IPS-18c (cell line): Measurements from ENCODE around the gene GATA5.
"Not testable (repeated sequence)": the region's sequence is repeated elsewhere in the genome, so short reads cannot be mapped to it uniquely, and the experiment has no call there.

Experiments
- H3K4me3 ChIP-seq: 2 replicates; pipeline ENCODE4 v1.7.0; 2013; ENCODE audit warnings: low read depth, mild to moderate bottlenecking, low read length, moderate library complexity; ENCODE audit not compliant: insufficient read depth
- H3K9me3 ChIP-seq: one replicate; pipeline ENCODE4 v1.6.1; 2013; ENCODE audit warnings: mild to moderate bottlenecking, low read length, moderate library complexity; ENCODE audit not compliant: control insufficient read depth, insufficient read depth

The GATA5 gene

DNA sequence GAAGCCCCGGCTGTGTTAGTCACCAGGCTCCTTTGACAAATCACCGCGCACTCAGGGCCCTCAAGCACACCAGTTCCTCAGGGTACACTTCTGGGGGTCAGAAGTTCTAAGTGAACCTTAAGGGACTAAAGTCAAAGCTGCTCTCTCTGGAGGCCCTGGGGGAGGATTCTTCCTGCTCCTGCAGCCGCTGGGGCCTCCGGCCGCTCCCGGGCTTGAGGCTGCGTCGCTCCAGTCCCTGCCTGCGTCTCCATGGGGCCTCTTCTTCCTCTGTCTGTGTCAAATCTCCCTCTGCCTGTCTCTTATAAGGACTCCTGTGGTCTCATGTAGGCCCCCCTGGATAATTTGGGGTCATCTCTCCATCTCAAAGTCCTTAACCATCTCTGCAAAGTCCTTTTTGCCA is 18.1 kb upstream of the GATA5 start:
- Histone ChIP-seq H3K9me3 (peaks cover 2% of the 10 kb centered on the region), H3K4me3 (no peak overlapping the region)

DNA sequence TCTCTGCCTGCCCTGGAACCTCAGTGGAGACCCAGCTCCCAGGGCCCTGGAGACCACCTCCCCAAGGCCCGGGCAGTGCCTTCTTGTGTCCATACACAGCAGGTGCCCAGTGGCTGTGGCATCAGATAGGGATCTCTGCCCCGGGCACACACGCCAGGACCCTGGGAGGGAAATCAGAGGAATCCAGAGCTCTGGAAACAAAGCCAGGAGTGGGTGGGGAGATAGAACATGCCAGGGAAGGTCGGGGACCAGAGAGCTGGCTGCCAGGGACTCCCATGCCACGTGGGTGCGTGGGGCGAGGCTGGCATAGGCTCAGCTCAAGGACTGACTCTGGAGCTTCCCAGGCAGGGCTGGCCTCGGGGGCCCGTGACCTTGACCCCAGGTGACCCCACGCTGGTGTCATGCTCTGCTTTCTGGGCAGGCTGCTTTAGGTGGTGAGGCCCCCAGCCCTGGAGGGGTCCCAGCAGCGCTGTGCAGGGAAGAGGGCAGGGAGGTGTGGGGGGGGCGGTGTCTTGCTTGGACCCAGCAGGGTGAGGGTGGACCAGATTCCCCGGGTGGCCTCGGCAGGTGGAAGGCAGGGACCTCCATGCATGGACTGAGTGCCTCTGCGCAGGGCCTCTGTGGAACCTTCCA is 17.6 kb upstream of the GATA5 start:
- no peak overlapping the region for H3K4me3 ChIP-seq
- H3K9me3 ChIP-seq = peaks cover 2% of the 10 kb centered on the region

- H3K9me3 ChIP-seq = peaks cover 2% of the 10 kb centered on the region
- no peak overlapping the region for H3K4me3 ChIP-seq
Measured at GRCh38 chr20:62492711-62493110, 16.9 kb upstream of the GATA5 start.

DNA sequence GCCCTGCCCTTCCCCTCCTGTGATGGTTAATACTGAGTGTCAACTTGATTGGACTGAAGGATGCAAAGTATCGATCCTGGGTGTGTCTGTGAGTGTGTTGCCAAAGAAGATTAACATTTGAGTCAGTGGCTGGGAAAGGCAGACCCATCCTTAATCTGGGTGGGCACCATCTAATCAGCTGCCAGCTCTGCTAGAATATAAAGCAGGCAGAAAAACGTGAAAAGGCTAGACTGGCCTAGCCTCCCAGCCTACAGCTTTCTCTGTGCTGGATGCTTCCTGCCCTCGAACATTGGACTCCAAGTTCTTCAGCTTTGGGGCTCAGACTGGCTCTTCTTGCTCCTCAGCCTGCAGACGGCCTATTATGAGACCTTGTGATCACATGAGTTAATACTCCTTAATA is 15.0 kb upstream of the GATA5 start:
- not testable (repeated sequence) for H3K9me3 ChIP-seq, H3K4me3 ChIP-seq

- H3K9me3 ChIP-seq = peaks cover 2% of the 10 kb centered on the region
- no peak overlapping the region for H3K4me3 ChIP-seq
Measured at GRCh38 chr20:62489932-62490263, 14.1 kb upstream of the GATA5 start.

- Histone ChIP-seq H3K4me3 (no peak overlapping the region), H3K9me3 (no peaks in the 10 kb centered on the region)
Measured at GRCh38 chr20:62489186-62489931, 13.6 kb upstream of the GATA5 start.

DNA sequence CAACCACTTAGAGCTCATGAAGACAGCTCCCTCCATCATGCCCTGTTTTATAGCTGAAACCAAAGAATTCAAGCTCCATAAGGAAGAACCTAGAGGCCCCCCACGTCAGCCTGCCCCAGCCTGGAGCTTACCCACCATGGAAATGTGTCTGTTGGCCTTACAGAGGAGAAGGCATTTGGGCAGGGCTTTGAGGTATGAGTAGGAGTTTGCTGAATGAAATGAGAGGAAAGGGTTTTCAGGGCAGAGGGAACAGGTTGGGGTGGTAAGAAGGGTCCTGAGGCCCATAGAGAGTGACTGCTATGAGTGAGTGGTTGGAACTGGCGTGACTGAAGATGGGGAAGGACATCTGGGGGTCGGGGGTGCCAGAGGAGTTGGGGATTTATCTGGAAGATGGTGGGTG is 12.7 kb upstream of the GATA5 start:
- H3K4me3 ChIP-seq = no peak overlapping the region
- no peaks in the 10 kb centered on the region for H3K9me3 ChIP-seq

DNA sequence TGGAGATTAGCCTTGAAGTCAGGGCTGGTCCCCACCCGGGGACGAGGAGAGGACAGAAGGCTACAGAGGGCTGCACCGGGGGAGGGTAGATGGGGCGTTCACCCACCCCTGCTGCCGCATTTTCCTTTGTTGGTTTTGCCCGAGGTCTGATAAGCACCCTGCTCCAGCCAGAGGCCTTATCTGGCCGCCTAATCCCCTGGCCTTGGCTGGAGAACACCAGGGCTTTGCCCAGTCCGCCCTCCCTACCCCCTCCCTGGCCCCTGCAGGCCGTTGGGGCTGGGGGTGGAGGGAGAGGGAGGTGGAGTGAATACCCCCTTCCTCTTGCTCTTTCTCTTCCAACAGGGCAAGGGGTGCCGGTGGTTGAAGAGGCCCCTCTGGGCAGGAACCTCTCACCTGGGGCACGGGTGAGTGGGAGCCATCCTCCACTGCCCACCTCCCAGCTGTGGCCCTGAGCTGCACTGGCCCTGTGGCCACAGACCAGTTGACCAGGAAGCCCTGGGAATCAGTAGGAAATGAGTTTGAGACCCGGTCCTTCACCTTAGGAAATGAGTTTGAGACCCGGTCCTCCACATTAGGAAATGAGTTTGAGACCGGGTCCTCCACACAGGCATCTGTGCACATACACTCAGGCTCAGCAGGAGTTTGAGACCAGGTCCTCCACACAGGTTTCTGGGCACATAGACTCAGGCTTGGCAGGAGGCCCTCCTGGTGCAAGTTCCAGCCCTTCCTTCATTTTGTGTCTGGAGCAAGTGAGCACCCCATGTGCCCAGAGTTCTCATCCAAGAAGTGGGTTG is 12.0 kb upstream of the GATA5 start:
- no peak overlapping the region for H3K4me3 ChIP-seq

GRCh38 chr20:62487118-62487517 is 11.3 kb upstream of the GATA5 start:
- Histone ChIP-seq H3K9me3 (no peaks in the 10 kb centered on the region), H3K4me3 (no peak overlapping the region)

More for the DNA sequence above, 12.0 kb upstream of the GATA5 start:
- H3K9me3 ChIP-seq = no peaks in the 10 kb centered on the region

- Histone ChIP-seq H3K4me3 (no peak overlapping the region), H3K9me3 (no peaks in the 10 kb centered on the region)
Measured at GRCh38 chr20:62486484-62486883, 10.7 kb upstream of the GATA5 start.

GRCh38 chr20:62485701-62486089 is 9.9 kb upstream of the GATA5 start:
- Histone ChIP-seq H3K9me3 (no peaks in the 10 kb centered on the region), H3K4me3 (no peak overlapping the region)

- no peaks in the 10 kb centered on the region for H3K9me3 ChIP-seq
- H3K4me3 ChIP-seq = no peak overlapping the region
Measured at GRCh38 chr20:62485062-62485700, 9.4 kb upstream of the GATA5 start.

- Histone ChIP-seq H3K9me3 (no peaks in the 10 kb centered on the region), H3K4me3 (no peak overlapping the region)
Measured at GRCh38 chr20:62484478-62484877, 8.7 kb upstream of the GATA5 start.

- Histone ChIP-seq H3K9me3 (no peaks in the 10 kb centered on the region), H3K4me3 (no peak overlapping the region)
Measured at GRCh38 chr20:62483613-62484458, 8.0 kb upstream of the GATA5 start.

DNA sequence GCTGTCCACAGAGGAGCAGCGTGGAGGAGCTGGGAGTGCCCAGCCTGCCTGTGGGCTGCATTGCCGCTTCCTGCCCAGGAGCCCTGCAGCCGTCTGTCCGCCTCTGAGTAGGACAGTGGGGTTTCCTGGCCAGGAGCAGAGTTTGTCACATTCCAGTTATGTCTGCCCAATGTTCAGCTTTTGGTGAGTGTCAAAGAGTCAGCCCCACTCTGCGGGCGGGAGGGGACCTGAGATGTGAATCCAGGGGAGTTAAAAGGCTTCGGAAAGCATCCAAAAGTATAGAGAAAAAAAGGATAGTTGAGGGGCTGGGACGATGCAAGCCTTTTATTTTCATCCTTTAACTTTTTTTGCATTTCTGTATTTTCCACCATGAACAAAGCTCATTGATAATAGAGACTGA is 7.2 kb upstream of the GATA5 start:
- no peak overlapping the region for H3K4me3 ChIP-seq
- H3K9me3 ChIP-seq = no peaks in the 10 kb centered on the region

- H3K9me3 ChIP-seq = no peaks in the 10 kb centered on the region
- H3K4me3 ChIP-seq = no peak overlapping the region
Measured at GRCh38 chr20:62482146-62482809, 6.5 kb upstream of the GATA5 start.
